ENCODE results near the gene USP31. TPM values are rescaled to one million over a fixed set of nuclear protein-coding genes. Genes with fewer than 3 reads are reported as not detected.

The USP31 gene
- 6.8 and 7.7 TPM in 2 replicates for total RNA-seq

GRCh38 chr16:23149267-23149992 lies at the start of gene USP31:
USP31 (minus strand) TSS chr16:23149452; CDS start chr16:23149270, 182 bp downstream.
- intact Hi-C loops (cut with micrococcal nuclease), result no loop called here

GRCh38 chr16:23196539-23196938 lies 47.3 kb upstream of the USP31 start:
- intact Hi-C loops (cut with micrococcal nuclease), result no loop called here

- intact Hi-C loops (cut with micrococcal nuclease), result no loop called here
Observed at GRCh38 chr16:23195366-23195978, 46.2 kb upstream of the USP31 start.

GRCh38 chr16:23194497-23195221 lies 45.4 kb upstream of the USP31 start:
- intact Hi-C loops (cut with micrococcal nuclease), result no loop called here

- intact Hi-C loops (cut with micrococcal nuclease), result no loop called here
Observed at GRCh38 chr16:23188911-23189310, 39.7 kb upstream of the USP31 start.

GRCh38 chr16:23187341-23187740 lies 38.1 kb upstream of the USP31 start:
- intact Hi-C loops (cut with micrococcal nuclease), result no loop called here

- intact Hi-C loops (cut with micrococcal nuclease), result no loop called here
Observed at GRCh38 chr16:23186171-23186570, 36.9 kb upstream of the USP31 start.

- intact Hi-C loops (cut with micrococcal nuclease), result no loop called here
Observed at GRCh38 chr16:23185656-23186055, 36.4 kb upstream of the USP31 start.

- intact Hi-C loops (cut with micrococcal nuclease), result loop anchor here (5.0 kb wide), 1 partner anchor 234 kb away; no protein-coding TSS in a partner anchor
Observed at GRCh38 chr16:23183543-23183862, 34.3 kb upstream of the USP31 start.

GRCh38 chr16:23182679-23183542 lies 33.7 kb upstream of the USP31 start, which contains the start of gene SCNN1G:
SCNN1G (plus strand) TSS chr16:23182745; CDS start chr16:23186272, 3,527 bp downstream.
- intact Hi-C loops (cut with micrococcal nuclease), result loop anchor here (5.0 kb wide), 1 partner anchor 234 kb away; no protein-coding TSS in a partner anchor

- intact Hi-C loops (cut with micrococcal nuclease), result loop anchor here (5.0 kb wide), 1 partner anchor 235 kb away; no protein-coding TSS in a partner anchor
Observed at GRCh38 chr16:23182206-23182678, 33.0 kb upstream of the USP31 start.

- intact Hi-C loops (cut with micrococcal nuclease), result loop anchor here (5.0 kb wide), 1 partner anchor 236 kb away; no protein-coding TSS in a partner anchor
Observed at GRCh38 chr16:23181506-23181905, 32.3 kb upstream of the USP31 start.

GRCh38 chr16:23175651-23176050 lies 26.4 kb upstream of the USP31 start:
- intact Hi-C loops (cut with micrococcal nuclease), result no loop called here

- intact Hi-C loops (cut with micrococcal nuclease), result no loop called here
Observed at GRCh38 chr16:23174622-23175021, 25.4 kb upstream of the USP31 start.

GRCh38 chr16:23172994-23173393 lies 23.7 kb upstream of the USP31 start:
- intact Hi-C loops (cut with micrococcal nuclease), result no loop called here

GRCh38 chr16:23172583-23172982 lies 23.3 kb upstream of the USP31 start:
- intact Hi-C loops (cut with micrococcal nuclease), result no loop called here

GRCh38 chr16:23164736-23165135 lies 15.5 kb upstream of the USP31 start:
- intact Hi-C loops (cut with micrococcal nuclease), result no loop called here

- intact Hi-C loops (cut with micrococcal nuclease), result no loop called here
Observed at GRCh38 chr16:23163921-23164320, 14.7 kb upstream of the USP31 start.

- intact Hi-C loops (cut with micrococcal nuclease), result no loop called here
Observed at GRCh38 chr16:23160574-23160973, 11.3 kb upstream of the USP31 start.

GRCh38 chr16:23160082-23160481 lies 10.8 kb upstream of the USP31 start:
- intact Hi-C loops (cut with micrococcal nuclease), result no loop called here

GRCh38 chr16:23158114-23158513 lies 8.9 kb upstream of the USP31 start:
- intact Hi-C loops (cut with micrococcal nuclease), result no loop called here

Measured in T-helper 2 cell treated with Interferon-gamma antibody and Interleukin-4, amounts not matched to agents 100 ng/mL and 5 ng/mL, for 36 hours (primary cell).